Activated T-cell treated with anti-CD3 and anti-CD28 coated beads for 1 hour (primary cell): Measurements from ENCODE around the gene MCM9.
A peak's percentile ranks its signal among the peaks of the same experiment; 100 is the strongest.
"Not testable (repeated sequence)": the region's sequence is repeated elsewhere in the genome, so short reads cannot be mapped to it uniquely, and the experiment has no call there.

Experiments used
- DNase-seq: peaks from one replicate; pipeline ENCODE4 v3.0.0-alpha.2; 2020; ENCODE audit warnings: low read depth

Gene MCM9

DNA sequence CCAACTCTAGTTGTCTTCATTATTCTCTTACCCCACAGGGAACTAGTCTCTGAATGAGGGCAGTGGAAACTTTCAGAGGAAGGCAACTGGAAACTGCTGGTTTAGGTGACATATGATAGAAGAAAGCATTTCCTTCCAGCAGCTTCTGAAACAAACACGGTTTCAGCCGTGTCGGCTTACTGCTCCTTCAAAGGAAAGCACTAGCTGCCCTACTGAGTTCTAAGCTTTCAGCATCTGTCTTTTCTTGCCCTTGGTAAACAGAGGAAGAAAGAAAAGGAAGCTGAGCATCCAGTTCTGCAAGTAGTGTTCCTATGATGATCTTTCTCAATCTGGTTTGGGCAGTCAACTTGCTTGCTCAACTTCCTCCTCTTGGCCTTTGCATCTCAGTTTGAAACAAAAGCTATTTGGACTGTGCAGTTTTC, 166.0 kb downstream of the MCM9 start:
- DNase-seq = peak; percentile 3

DNA sequence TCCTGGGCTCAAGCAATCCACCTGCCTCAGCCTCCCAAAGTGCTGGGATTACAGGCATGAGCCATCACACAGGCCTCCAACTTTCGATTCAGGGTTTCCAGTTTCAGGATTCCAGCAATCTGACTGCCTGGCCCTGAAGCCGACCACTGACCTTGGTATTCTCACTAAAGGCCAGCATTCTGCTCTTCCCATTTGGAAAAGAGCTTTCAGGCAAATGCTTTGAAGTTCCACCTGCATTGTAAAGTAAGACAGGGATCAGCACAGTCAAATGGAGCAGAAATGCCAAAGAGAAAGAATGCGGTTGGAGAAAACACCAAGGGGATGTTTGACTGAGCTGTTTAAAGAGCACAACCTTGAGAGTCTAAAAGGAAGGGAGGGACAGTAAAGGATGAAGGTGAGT, 166.5 kb downstream of the MCM9 start:
- DNase-seq = no peak

- DNase-seq = not testable (repeated sequence)
These were observed 169.6 kb downstream of the MCM9 start for GRCh38 chr6:118765316-118765715.

- no peak for DNase-seq
These were observed 170.2 kb downstream of the MCM9 start for GRCh38 chr6:118764766-118765165.
